HepG2 (cell line): ENCODE measurements around the gene GRK3. TPM values are rescaled to one million over a fixed set of nuclear protein-coding genes. Genes with fewer than 3 reads are reported as not detected.

Source experiments
- IKZF4 ChIP-seq: sonication (generic); formaldehyde crosslinking; IDR thresholded peaks from 2 replicates; pipeline ENCODE4 v1.5.1; 2020; ENCODE audit warnings: borderline replicate concordance, mild to moderate bottlenecking, low read depth, missing genetic modification reagents; ENCODE audit errors: not compliant biosample characterization
- PHF20 ChIP-seq: sonication (generic); formaldehyde crosslinking; IDR thresholded peaks from 2 replicates; pipeline ENCODE4 v1.5.0; 2020; ENCODE audit warnings: mild to moderate bottlenecking, missing genetic modification reagents
- ZMYM4 ChIP-seq: sonication (generic); formaldehyde crosslinking; IDR thresholded peaks from 2 replicates; pipeline ENCODE4 v1.8.1; 2023; ENCODE audit warnings: mild to moderate bottlenecking, missing genetic modification reagents
- ZNF775 ChIP-seq: sonication (generic); formaldehyde crosslinking; IDR thresholded peaks from 2 replicates; pipeline ENCODE4 v1.4.0; 2020; ENCODE audit warnings: missing genetic modification reagents, mild to moderate bottlenecking, moderate library complexity, borderline replicate concordance
- polyA plus RNA-seq, 8 experiments: library from polyadenylated mRNA; depleted of rRNA in 3 of 8; stranded (reverse) in 7 of 8; unstranded in 1 of 8; fragments of >200 nt; fragmentation: Illumina TruSeq in 4 of 8; extraction: Trizol in 4 of 8; gene quantifications; 2 replicates each; pipeline versions ENCODE4 v1.2.1 to v1.2.3, GENCODE V29; 2011 to 2016; ENCODE audit warnings: low read depth in 4 of 8, missing spikeins in 1 of 8, mixed read lengths in 1 of 8; ENCODE audit not compliant: insufficient read depth in 1 of 8
- total RNA-seq, 5 experiments: library from RNA; depleted of rRNA; stranded (reverse); fragments of >200 nt; fragmentation: Illumina TruSeq; extraction: Trizol; gene quantifications; 2 replicates each; pipeline ENCODE4 v1.2.3, GENCODE V29; 2016; ENCODE audit warnings: low read depth in 1 of 5
- TF ChIP-seq, protein P1 (sequence below): sonication (generic); formaldehyde crosslinking; IDR thresholded peaks from 2 replicates; pipeline ENCODE4 v1.4.0; 2020; ENCODE audit warnings: mild to moderate bottlenecking, missing genetic modification reagents

The GRK3 gene
- total and polyA plus RNA-seq, 2 of the 13 experiments (the other 11 are each of a cell fraction or from before 2014, with no cell fraction given): 8.5 to 16.7 TPM

DNA sequence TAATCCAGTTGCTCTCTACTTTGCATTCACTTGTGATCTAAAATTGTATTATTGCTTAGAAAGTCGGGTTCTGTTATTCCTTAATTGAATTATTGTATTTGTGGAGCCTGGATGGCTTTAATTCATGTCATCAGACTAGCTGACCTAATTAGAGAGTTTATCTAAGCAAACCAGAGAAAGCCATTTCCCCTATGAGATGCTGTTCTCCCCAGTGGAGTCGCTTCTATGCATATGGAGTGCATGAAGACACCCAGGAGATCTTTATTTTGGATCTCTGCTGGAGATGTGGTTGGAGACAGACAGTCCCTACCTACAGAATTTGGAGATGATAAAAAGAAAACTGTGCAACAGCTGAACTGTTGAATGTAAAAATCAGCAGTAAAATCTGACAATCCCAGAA is 132.3 kb downstream of the GRK3 start (continued):
- TF ChIP-seq, protein P1, sequence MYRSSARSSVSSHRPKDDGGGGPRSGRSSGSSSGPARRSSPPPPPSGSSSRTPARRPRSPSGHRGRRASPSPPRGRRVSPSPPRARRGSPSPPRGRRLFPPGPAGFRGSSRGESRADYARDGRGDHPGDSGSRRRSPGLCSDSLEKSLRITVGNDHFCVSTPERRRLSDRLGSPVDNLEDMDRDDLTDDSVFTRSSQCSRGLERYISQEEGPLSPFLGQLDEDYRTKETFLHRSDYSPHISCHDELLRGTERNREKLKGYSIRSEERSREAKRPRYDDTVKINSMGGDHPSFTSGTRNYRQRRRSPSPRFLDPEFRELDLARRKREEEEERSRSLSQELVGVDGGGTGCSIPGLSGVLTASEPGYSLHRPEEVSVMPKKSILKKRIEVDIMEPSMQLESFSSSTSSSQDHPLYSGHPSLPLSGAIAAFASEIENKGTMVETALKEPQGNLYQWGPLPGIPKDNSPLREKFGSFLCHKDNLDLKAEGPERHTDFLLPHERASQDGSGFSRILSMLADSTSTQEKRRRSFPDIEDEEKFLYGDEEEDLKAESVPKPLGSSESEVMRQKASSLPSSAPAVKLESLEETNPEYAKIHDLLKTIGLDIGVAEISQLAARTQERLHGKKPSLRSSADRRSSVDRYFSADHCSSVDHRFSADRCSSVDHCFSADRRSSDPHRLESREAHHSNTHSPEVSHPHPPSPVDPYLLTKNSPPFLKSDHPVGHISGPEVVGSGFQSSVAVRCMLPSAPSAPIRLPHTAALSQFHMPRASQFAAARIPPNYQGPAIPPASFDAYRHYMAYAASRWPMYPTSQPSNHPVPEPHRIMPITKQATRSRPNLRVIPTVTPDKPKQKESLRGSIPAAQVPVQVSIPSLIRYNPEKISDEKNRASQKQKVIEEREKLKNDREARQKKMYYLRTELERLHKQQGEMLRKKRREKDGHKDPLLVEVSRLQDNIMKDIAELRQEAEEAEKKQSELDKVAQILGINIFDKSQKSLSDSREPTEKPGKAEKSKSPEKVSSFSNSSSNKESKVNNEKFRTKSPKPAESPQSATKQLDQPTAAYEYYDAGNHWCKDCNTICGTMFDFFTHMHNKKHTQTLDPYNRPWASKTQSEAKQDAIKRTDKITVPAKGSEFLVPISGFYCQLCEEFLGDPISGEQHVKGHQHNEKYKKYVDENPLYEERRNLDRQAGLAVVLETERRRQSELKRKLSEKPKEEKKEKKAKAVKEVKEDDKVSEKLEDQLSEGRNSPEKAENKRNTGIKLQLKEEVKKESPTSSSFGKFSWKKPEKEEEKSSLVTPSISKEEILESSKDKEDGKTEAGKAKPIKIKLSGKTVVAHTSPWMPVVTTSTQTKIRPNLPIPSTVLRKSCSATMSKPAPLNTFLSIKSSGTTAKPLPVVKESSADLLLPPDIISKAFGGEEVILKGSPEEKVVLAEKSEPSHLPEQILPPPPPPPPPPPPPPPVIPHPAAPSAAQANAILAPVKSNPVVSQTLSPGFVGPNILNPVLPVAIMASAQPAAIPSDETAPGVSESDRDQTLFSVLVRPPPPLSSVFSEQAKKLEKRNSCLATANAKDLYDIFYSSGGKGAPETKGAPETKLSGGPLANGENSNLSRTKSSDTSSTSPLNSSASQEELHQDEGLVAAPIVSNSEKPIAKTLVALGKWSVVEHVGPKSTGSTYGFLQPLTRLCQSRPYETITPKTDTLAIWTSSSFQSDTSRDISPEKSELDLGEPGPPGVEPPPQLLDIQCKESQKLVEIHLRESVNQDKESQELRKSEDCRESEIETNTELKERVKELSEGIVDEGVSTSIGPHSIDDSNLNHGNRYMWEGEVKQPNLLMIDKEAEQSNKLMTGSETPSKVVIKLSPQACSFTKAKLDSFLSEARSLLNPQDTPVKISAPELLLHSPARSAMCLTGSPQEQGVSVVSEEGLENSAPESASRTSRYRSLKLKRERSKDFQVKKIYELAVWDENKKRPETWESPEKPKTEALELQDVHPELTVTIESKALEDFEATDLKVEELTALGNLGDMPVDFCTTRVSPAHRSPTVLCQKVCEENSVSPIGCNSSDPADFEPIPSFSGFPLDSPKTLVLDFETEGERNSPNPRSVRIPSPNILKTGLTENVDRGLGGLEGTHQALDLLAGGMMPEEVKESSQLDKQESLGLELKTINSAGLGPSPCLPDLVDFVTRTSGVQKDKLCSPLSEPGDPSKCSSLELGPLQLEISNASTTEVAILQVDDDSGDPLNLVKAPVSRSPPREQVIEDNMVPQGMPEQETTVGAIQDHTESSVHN: no peak
- TF ChIP-seq ZMYM4 (CRISPR knock-in tag) (no peak), PHF20 (no peak), IKZF4 (CRISPR knock-in tag) (no peak), ZNF775 (CRISPR knock-in tag) (no peak)
